GM19372 (cell line): ENCODE measurements around the gene UGT1A9.

Source experiments
- ATAC-seq: cut with Tn5 transposase; IDR thresholded peaks from one replicate; pipeline ENCODE4 v1.9.1; 2021; ENCODE audit warnings: mild to moderate bottlenecking, low read depth, moderate library complexity; ENCODE audit not compliant: unreplicated experiment

UGT1A9 gene

DNA sequence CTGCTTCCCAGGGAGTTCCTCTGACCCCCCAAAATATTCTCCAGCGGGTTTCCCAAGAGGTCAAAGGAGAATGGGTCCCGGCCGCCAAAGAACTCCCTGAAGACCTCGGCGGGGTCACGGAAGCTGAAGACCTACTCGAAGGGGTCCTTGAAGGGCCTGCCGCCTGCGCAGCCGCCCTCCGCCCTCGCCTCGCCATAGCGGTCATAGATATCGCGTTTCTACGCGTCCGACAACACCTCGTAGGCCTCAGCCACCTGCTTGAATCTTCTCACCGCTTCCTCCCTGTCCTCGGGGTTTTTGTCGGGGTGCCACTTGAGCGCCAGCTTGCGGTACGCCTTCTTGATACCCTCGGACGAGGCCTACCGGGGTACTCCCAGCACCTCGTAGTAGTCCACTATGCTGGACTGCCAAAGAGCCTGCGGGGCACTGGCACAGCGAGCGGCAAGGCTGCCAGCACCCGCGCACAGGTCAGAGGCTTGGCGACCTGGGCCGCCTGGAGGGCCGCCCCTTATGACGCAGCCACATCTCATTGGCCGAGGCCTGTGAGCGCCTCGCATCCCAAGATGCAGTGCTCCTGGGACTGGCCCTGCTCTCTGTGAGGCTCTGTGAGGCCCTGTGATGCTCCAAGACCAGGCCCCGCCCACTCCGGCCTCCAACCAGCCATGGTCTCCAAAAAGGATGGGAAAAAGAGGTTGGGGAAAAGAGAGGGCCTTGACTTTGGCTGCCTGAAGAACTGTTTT lies 83.3 kb downstream of the UGT1A9 start:
- no peak for ATAC-seq

- no peak for ATAC-seq
Measured at GRCh38 chr2:233756429-233757081, 84.9 kb downstream of the UGT1A9 start.

DNA sequence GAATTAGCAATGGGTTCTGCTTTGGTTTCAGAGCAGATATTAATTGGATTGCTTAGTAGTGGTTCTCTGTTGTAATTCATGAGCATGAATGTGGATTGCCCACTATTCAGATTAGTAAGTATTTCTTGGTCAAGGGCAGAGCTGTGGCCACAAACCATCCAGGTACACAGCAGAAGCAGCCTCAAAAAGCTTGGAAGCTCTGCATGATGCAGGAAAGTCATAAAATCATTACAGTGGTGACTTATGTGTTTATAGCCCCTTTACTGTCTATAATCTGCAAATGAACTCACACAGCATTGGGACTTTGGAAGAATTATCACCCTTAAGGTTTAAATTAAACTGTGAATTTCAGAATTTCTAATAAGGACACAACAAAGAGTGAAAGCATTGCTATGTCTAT lies 86.4 kb downstream of the UGT1A9 start:
- no peak for ATAC-seq

DNA sequence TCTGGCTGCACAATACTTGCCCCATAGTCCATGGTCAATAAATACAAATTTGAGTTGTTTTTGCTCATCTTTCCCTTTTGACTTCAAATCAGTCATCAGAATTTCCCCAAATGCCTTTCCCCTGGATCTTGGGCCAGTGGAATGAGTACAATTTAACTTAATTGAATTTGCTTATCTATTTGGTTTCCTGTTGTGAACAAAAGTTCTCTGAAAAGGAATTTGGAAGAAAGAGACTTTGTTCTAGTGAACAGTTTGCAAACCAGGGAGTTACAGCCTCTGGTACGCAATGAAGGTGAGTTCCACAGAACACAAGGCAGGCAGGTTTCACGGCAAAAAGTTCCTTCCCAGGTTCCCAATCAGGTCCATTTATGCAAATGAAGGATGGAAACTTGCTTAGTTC lies 87.2 kb downstream of the UGT1A9 start:
- no peak for ATAC-seq

GRCh38 chr2:233760043-233760442 lies 88.3 kb downstream of the UGT1A9 start, which contains the start of gene UGT1A1:
Gene UGT1A1 (plus strand): TSS chr2:233760270. CDS start chr2:233760288, 18 bp downstream.
- no peak for ATAC-seq

- no peak for ATAC-seq
Measured at GRCh38 chr2:233761040-233761769, 89.5 kb downstream of the UGT1A9 start.

DNA sequence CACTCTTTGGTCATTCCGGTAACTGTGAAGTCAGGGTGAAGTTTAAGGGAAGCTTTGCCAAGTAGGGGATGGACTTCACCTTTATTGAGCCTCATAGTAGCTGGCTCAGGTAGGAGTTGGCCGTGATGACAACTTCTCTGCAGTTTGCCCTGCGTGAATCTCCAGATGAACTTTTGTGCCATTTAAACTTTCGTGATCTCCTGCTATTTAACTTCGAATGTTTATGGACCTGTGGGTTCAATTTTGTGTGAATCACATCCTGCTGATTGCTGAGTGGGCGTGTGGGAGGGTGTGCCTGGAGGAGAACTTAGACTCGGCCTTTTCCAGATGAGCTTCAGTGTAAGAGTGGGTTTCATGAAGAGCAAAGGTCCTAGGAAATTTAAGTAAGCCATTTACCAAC lies 92.6 kb downstream of the UGT1A9 start:
- no peak for ATAC-seq

- ATAC-seq = no peak
Measured at GRCh38 chr2:233764761-233765160, 93.1 kb downstream of the UGT1A9 start.

- ATAC-seq = no peak
Measured at GRCh38 chr2:233766416-233766815, 94.7 kb downstream of the UGT1A9 start.

- no peak for ATAC-seq
Measured at GRCh38 chr2:233768076-233768475, 96.4 kb downstream of the UGT1A9 start.

- no peak for ATAC-seq
Measured at GRCh38 chr2:233769260-233769659, 97.6 kb downstream of the UGT1A9 start.

DNA sequence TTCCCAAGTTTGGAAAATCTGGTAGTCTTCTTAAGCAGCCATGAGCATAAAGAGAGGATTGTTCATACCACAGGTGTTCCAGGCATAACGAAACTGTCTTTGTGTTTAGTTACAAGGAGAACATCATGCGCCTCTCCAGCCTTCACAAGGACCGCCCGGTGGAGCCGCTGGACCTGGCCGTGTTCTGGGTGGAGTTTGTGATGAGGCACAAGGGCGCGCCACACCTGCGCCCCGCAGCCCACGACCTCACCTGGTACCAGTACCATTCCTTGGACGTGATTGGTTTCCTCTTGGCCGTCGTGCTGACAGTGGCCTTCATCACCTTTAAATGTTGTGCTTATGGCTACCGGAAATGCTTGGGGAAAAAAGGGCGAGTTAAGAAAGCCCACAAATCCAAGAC lies 100.5 kb downstream of the UGT1A9 start:
- no peak for ATAC-seq

GRCh38 chr2:233772583-233772982 lies 100.9 kb downstream of the UGT1A9 start:
- ATAC-seq = no peak

- ATAC-seq = no peak
Measured at GRCh38 chr2:233773854-233774253, 102.2 kb downstream of the UGT1A9 start.

- no peak for ATAC-seq
Measured at GRCh38 chr2:233775414-233775813, 103.7 kb downstream of the UGT1A9 start.

DNA sequence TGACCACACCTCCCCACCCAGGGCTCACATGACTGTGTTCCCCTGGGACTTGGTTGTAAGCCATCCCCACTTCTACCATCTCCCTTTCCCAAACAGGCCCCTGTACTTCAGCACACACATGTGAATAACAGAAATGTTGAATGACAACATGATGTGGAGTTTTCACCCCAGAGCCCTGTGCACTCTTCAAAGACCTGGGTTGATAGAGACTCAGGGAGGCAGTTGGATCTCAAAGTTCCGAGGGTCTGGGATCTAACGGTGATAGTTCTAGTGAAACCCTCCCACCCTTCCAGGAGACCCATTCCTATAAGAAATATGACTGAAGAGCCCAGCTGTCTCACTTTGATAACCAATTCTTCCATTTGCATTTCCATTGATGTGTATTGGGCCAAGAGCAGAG lies 106.3 kb downstream of the UGT1A9 start, which contains the start of gene MROH2A:
TSS of gene MROH2A (plus strand) at position 301 of the 400 bp plus-strand sequence. CDS start 1,029 bp downstream, outside the sequence.
- ATAC-seq = no peak

DNA sequence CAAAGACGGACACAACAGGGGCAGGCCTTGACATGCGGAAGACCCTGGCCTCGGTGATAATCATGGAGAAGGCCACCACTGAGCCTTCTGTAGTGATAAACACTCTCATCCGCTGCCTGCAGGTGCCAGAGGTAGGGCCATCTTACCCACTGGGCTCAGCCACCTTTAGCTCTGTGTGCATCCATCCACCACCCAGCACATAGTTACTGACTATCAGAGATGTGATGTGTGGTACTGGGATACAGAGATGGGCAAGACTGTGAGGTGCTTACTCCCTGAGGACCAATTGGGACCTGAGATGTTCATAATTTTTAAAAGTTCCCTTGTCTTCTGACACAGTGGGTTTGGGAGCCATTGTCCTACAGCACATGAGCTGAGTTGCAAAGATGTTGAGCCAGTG lies 108.0 kb downstream of the UGT1A9 start:
- ATAC-seq = no peak

- no peak for ATAC-seq
Measured at GRCh38 chr2:233780771-233781170, 109.1 kb downstream of the UGT1A9 start.

- no peak for ATAC-seq
Measured at GRCh38 chr2:233789554-233789953, 117.9 kb downstream of the UGT1A9 start.

- ATAC-seq = no peak
Measured at GRCh38 chr2:233791151-233791882, 119.6 kb downstream of the UGT1A9 start.

DNA sequence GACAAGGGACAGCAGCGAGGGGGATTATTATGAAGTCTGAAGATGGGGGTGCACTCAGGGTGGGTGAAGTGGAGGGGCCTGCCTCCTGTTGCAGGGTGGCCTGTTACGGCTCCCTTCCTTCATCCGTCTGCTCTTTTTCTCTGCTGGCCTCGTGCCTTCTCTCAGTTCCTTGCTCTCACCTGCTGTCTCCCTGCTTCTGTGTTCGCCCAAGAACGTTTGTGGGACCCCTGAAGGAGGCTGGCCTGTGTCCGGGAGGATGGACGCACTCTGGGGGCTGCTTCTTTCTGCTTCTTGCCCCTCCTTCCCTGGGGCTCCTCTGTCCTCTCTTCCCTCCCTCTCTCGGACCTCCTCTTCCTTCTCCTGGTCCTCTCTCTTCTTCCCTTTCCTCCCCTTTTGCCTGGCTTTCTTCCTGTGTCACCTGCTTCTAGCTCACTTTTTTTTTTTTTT lies 120.2 kb downstream of the UGT1A9 start:
- ATAC-seq = no peak
